Loucy (cell line): ENCODE measurements around the gene CDH26.

ENCODE experiments used
- H2AFZ ChIP-seq: fragments of 200-600 bp; sonication (generic); 2 replicates; pipeline ENCODE4 v1.6.0; 2016; ENCODE audit warnings: antibody characterized with exemption, mild to moderate bottlenecking, low read length, moderate library complexity
- H3F3A ChIP-seq: fragments of 200-600 bp; 2 replicates; pipeline ENCODE4 v1.6.0; 2016; ENCODE audit warnings: antibody characterized with exemption, low read depth, mild to moderate bottlenecking
- H3K27me3 ChIP-seq: fragments of 200-600 bp; sonication (generic); 2 replicates; pipeline ENCODE4 v1.6.1; 2014; ENCODE audit warnings: low read length, mild to moderate bottlenecking; ENCODE audit not compliant: insufficient read depth, poor library complexity, severe bottlenecking
- H3K36me3 ChIP-seq: fragments of 200-600 bp; sonication (generic); 2 replicates; pipeline ENCODE4 v1.6.1; 2016; ENCODE audit warnings: low read length; ENCODE audit not compliant: insufficient read depth
- H3K4me1 ChIP-seq: fragments of 200-600 bp; sonication (generic); 2 replicates; pipeline ENCODE4 v1.5.1; 2014; ENCODE audit warnings: low read length, mild to moderate bottlenecking; ENCODE audit not compliant: insufficient read depth, poor library complexity, severe bottlenecking
- H3K4me2 ChIP-seq: fragments of 200-600 bp; sonication (generic); 2 replicates; pipeline ENCODE4 v1.6.0; 2014; ENCODE audit warnings: antibody characterized with exemption, low read length, low read depth, mild to moderate bottlenecking; ENCODE audit not compliant: poor library complexity, severe bottlenecking
- H3K4me3 ChIP-seq: fragments of 200-600 bp; sonication (generic); 2 replicates; pipeline ENCODE4 v1.5.1; 2014; ENCODE audit warnings: low read length, mild to moderate bottlenecking, mixed read lengths; ENCODE audit not compliant: poor library complexity, severe bottlenecking
- H3K79me2 ChIP-seq: fragments of 200-600 bp; sonication (generic); 2 replicates; pipeline ENCODE4 v1.6.1; 2014; ENCODE audit warnings: low read length; ENCODE audit not compliant: insufficient read depth
- H3K9ac ChIP-seq: fragments of 200-600 bp; sonication (generic); 2 replicates; pipeline ENCODE4 v1.6.0; 2014; ENCODE audit warnings: mild to moderate bottlenecking, low read depth, low read length, moderate library complexity; ENCODE audit not compliant: poor library complexity, severe bottlenecking
- H3K9me2 ChIP-seq: fragments of 200-600 bp; sonication (generic); replicated peaks from 2 replicates; pipeline ENCODE4 v1.6.1; 2016; ENCODE audit warnings: low read depth, low read length, mixed read lengths
- H3K9me3 ChIP-seq: fragments of 200-600 bp; sonication (generic); 2 replicates; pipeline ENCODE4 v1.6.1; 2014; ENCODE audit warnings: mild to moderate bottlenecking, antibody characterized with exemption, low read length, low read depth; ENCODE audit not compliant: insufficient read depth
- H4K20me1 ChIP-seq: fragments of 200-600 bp; sonication (generic); 2 replicates; pipeline ENCODE4 v1.6.0; 2014; ENCODE audit warnings: antibody characterized with exemption, low read length, mild to moderate bottlenecking; ENCODE audit not compliant: insufficient read depth, poor library complexity, severe bottlenecking
- EZH2phosphoT487 ChIP-seq: fragments of 200-600 bp; IDR thresholded peaks from 2 replicates; pipeline ENCODE4 v1.6.1; 2018; ENCODE audit warnings: antibody characterized with exemption, mild to moderate bottlenecking, moderate library complexity, borderline replicate concordance
- TF ChIP-seq, protein P1 (sequence below): fragments of 200-600 bp; sonication (generic); conservative IDR thresholded peaks from 2 replicates; pipeline ENCODE4 v1.5.1; 2014; ENCODE audit warnings: mild to moderate bottlenecking, antibody characterized with exemption, low read length

CDH26 gene

DNA sequence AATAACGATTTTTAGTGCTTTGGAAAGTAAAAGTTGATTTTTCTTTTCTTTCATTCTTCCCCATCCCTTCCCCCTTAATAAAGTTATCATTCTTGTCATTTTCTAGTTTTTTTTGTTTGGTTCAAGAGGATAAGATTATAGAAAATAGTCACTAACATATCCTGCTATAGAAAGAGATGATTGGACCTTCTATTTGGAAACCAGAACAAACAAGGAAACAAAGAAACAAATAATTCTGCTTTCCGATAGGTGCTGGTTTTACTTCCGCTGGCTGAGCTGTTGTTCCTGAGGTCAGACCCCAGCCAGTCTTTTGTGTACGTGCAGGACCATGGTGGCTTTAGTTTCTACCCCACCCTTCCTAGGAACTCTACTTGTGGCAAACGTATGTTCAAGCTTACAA, at the start of gene CDH26:
CDH26 (plus strand) TSS at position 301 of the 400 bp plus-strand sequence. CDS start 304 bp downstream, outside the sequence.
- Histone ChIP-seq H4K20me1 (no peaks in the 10 kb centered on the region), H3K9me2 (no peaks in the 10 kb centered on the region), H2AFZ (no peak within 1 kb of the TSS), H3K79me2 (no peaks in the 10 kb centered on the region), H3K9me3 (no peaks in the 10 kb centered on the region), H3K36me3 (no peaks in the 10 kb centered on the region), H3K4me2 (no peak within 1 kb of the TSS), H3F3A (no peaks in the 10 kb centered on the region), H3K4me1 (no peaks in the 10 kb centered on the region), H3K4me3 (no peak within 1 kb of the TSS), H3K9ac (no peak within 1 kb of the TSS), H3K27me3 (no peaks in the 10 kb centered on the region)
- TF ChIP-seq, protein P1, sequence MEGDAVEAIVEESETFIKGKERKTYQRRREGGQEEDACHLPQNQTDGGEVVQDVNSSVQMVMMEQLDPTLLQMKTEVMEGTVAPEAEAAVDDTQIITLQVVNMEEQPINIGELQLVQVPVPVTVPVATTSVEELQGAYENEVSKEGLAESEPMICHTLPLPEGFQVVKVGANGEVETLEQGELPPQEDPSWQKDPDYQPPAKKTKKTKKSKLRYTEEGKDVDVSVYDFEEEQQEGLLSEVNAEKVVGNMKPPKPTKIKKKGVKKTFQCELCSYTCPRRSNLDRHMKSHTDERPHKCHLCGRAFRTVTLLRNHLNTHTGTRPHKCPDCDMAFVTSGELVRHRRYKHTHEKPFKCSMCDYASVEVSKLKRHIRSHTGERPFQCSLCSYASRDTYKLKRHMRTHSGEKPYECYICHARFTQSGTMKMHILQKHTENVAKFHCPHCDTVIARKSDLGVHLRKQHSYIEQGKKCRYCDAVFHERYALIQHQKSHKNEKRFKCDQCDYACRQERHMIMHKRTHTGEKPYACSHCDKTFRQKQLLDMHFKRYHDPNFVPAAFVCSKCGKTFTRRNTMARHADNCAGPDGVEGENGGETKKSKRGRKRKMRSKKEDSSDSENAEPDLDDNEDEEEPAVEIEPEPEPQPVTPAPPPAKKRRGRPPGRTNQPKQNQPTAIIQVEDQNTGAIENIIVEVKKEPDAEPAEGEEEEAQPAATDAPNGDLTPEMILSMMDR: no peak
- no peak for TF ChIP-seq EZH2phosphoT487

DNA sequence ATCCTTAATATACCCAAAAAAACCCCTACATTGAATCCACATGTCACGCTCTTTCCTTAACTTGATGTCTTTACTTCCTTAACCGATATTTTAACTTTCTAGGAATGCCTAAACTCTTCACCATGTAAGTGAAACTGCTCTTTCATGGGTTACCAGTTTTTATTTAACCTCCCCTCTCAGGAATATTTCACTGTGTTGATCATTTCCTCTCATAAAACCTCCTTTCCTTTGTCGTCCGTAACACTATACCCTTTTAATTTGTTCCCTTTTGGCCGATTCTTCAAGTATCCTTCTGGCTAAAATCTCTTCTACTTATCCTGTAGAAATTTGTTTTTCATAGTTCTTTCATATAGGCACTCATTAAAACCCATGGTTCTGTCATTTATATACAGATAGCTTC, 49.4 kb upstream of the CDH26 start:
- Histone ChIP-seq H3K4me1 (no peaks in the 10 kb centered on the region), H3K4me2 (no peak overlapping the region)
- TF ChIP-seq, protein P1: no peak
- no peak for TF ChIP-seq EZH2phosphoT487

DNA sequence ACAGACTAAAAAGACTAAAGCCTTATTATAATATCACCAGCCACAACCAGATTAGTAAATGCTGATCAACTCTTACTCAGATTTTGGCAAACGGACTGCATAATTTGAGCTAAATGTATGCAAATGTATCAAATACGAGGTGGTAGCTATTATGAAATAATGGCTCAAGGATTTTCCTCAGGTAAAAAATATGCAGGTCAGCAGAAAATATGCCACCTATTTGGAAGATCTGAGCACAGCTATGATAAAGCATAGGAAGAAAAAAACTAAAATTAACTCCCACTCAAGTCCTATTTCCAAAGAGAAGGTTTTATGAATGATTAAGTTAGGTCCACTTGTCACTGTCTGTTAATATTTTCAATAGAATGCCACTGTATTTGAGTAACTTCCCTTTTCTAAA, 47.2 kb upstream of the CDH26 start:
- H4K20me1 ChIP-seq: no peaks in the 10 kb centered on the region
- no peak overlapping the region for H3K4me3 ChIP-seq
- no peaks in the 10 kb centered on the region for H3K9me2 ChIP-seq
- H3K4me2 ChIP-seq: no peak overlapping the region
- H3K36me3 ChIP-seq: no peaks in the 10 kb centered on the region
- no peak for TF ChIP-seq EZH2phosphoT487
- TF ChIP-seq, protein P1: no peak
- H3F3A ChIP-seq: no peaks in the 10 kb centered on the region
- no peaks in the 10 kb centered on the region for H3K27me3 ChIP-seq
- no peaks in the 10 kb centered on the region for H3K4me1 ChIP-seq
- no peak overlapping the region for H2AFZ ChIP-seq
- H3K79me2 ChIP-seq: no peaks in the 10 kb centered on the region
- no peak overlapping the region for H3K9ac ChIP-seq
- no peaks in the 10 kb centered on the region for H3K9me3 ChIP-seq

More for the DNA sequence above, 49.4 kb upstream of the CDH26 start:
- no peaks in the 10 kb centered on the region for H3K9me2 ChIP-seq
- H3K79me2 ChIP-seq: no peaks in the 10 kb centered on the region
- no peaks in the 10 kb centered on the region for H3K27me3 ChIP-seq
- H3K4me3 ChIP-seq: no peak overlapping the region
- no peaks in the 10 kb centered on the region for H3K9me3 ChIP-seq
- H3K9ac ChIP-seq: no peak overlapping the region
- no peaks in the 10 kb centered on the region for H3K36me3 ChIP-seq
- H3F3A ChIP-seq: no peaks in the 10 kb centered on the region
- no peak overlapping the region for H2AFZ ChIP-seq
- H4K20me1 ChIP-seq: no peaks in the 10 kb centered on the region
